Posterior cingulate gyrus (tissue), 11 donors: ENCODE measurements around the gene TGM2.

Experiments used
- DNase-seq, 10 donors: peaks; one replicate each; pipeline versions ENCODE4 v3.0.0 to v3.0.0-alpha.2; 2020 to 2021; ENCODE audit warnings: mixed read lengths in 3 of 10
- intact Hi-C: fragments of 100-400 bp; cut with DNase I; formaldehyde crosslinking; loops from one replicate; pipeline ENCODE4 v1.15.1; 2023

The TGM2 gene

DNA sequence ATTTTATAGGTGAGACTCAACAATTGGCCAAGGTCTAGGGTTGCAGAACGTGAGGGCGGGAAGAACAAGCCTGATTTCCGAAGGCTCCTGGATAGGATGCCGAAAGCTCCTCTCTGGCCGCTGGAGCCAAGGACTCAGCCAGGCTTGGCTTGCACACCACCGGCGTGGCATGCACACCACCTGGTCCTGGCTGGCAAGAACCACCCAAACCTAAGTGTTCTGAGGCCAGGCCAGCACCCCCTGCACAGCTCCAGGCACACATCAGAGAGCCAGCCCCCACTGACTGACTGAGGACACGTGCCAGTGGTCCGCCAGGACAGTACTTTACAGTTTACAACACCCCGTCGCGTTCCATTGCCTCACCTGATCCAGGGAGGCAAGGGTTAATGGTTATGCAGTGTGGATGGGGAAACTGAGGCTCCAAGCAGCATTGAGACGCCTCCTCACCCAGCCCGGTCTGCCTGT is 414 bp downstream of the TGM2 start:
- intact Hi-C loops = loop anchor here (2.0 kb wide), 1 partner anchor 108 kb away; no protein-coding TSS in a partner anchor
- peak in 3 of 10 donors; percentile 67 to 72 (median 71) for DNase-seq

DNA sequence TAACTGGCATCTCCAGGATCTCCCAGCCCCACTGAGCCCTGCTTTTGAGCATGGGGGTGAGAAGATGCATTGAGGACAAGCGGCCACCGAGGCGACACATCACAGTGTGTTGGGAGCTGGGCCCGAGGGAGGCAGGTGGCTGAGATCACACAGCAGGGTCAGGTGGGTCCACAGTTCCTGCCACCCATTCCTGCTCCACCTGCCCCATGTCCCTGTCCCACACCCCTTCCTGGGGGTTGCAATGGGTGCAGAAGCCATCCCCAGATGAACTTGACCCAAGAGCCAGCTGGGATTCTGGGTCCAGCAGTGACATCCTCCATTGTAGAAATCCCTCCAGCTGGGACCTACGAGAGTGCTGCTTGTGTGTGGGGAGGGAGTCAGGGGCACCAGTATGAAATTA is 1.0 kb downstream of the TGM2 start:
- intact Hi-C loops = loop anchor here (2.0 kb wide), 1 partner anchor 107 kb away; no protein-coding TSS in a partner anchor
- DNase-seq = peak in 3 of 10 donors; percentile 49 to 66 (median 64)

DNA sequence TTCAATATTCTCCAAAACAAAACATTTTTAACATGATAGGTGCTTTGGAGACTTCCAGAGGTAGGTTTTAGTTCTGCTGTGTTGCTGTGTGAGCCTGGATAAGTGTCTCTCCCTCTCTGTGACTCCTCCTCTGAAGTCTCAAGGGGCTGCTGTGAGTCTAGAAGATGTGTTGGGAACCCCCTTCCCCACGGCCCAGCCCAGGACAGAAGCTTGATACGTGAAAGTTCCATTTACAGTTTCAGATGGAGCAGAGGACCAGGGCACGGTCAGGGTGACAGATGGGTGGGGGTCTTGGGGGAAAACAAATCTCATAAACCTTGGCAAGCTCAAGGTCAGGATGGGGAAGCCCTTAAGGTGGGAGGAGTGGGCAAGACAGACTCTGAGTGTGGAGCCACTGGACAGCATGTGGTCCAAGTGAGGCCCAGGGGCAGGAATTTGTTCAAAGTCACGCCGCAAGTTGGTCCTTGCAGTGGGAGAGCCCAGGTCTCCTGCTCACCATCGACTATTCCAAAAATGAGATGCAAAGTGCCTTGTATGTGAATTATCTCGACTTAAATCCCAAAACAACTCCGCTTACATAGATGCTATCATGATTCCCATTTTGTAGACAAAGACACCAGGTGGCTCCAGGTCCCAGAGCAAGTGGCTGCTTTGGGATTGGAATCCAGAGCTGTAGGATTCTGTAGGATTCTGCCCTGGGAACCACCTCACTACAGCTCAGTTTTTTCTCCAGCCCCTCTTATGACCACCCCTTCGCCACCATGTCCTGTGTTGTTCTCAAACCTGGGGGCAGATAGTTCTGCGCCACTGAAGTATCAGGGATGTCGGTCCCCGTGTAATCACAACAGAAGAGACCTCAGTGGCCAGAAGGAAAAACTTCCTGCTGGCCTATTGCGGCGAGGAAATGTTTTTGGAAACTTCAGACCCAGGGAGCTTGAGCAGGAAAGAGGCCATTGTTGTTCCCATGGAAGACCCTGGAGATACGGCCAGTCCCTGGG is 1.9 kb downstream of the TGM2 start:
- intact Hi-C loops = no loop called here
- peak in 2 of 10 donors; percentile 34 to 56 for DNase-seq

GRCh38 chr20:38162149-38162548 is 2.9 kb downstream of the TGM2 start:
- intact Hi-C loops = no loop called here
- DNase-seq = peak in 1 of 10 donors; percentile 40

- peak in 3 of 10 donors; percentile 28 to 57 (median 42) for DNase-seq
- intact Hi-C loops = no loop called here
Measured at GRCh38 chr20:38161412-38161774, 3.7 kb downstream of the TGM2 start.

GRCh38 chr20:38159957-38160756 is 4.9 kb downstream of the TGM2 start:
- DNase-seq = peak in 2 of 10 donors; percentile 25 to 26
- intact Hi-C loops = no loop called here

DNA sequence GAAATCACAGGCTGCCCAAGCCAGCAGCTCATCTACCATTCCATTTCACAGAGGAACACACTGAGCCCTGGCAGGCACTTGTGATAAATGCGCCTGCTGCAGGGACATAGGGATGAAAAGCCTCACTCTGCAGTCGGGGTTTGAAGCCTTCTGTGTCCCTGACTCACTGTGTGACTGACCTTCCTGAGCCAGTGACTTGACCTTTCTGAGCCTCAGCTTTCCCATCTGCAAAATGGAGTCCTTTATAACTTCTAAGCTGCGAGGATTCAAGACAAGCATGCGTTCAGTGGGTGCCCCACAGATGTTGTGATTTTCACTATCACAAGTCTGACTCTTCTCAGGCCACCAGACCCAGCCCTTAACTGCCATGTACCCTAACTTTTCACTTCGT is 5.5 kb downstream of the TGM2 start:
- DNase-seq = peak in 2 of 10 donors; percentile 19 to 46
- intact Hi-C loops = no loop called here

GRCh38 chr20:38158701-38159351 is 6.2 kb downstream of the TGM2 start:
- DNase-seq = peak in 2 of 10 donors; percentile 42 to 47

DNA sequence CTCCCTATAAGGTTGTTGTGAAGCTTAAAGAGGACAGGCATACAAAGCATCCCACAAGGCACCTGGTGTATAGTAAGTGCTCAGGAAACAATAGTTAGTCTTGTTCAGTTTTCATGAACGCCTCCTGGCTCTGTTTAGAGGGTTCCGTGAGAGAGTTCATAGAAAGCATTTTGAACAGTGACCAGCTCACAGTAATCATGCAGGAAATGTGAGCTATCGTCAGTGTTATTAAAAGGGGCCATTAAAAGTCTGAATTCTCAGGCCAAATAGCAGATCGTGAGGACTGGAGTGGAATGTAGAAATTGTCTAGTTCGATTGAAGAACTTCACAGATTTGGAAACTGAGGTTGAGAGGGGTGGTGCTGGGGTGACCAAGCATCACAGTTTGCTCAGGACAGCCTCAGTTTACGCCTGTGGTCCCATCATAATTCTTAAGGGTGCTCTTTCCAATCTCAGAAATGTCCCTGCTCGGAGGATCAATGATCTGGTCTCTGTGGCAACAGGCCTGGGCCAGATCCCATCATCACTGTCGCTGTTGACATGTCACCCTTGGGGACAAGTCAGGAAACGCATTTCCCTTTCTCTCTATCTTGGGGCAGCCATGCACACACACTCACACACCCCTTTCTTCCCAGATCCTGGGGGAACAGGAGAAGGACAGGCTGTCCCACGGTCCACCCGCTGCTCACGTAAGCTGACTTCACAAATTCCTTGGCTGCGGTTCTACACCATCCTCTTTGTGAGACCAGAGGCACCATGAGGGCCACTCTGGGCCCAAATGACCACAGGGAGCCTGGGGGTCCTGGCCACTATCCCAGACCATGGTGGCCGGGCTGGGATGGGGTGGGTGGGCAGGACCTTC is 7.2 kb downstream of the TGM2 start:
- intact Hi-C loops = no loop called here
- peak in 2 of 10 donors; percentile 39 to 71 for DNase-seq

More at GRCh38 chr20:38158701-38159351, 6.2 kb downstream of the TGM2 start:
- intact Hi-C loops = no loop called here

DNA sequence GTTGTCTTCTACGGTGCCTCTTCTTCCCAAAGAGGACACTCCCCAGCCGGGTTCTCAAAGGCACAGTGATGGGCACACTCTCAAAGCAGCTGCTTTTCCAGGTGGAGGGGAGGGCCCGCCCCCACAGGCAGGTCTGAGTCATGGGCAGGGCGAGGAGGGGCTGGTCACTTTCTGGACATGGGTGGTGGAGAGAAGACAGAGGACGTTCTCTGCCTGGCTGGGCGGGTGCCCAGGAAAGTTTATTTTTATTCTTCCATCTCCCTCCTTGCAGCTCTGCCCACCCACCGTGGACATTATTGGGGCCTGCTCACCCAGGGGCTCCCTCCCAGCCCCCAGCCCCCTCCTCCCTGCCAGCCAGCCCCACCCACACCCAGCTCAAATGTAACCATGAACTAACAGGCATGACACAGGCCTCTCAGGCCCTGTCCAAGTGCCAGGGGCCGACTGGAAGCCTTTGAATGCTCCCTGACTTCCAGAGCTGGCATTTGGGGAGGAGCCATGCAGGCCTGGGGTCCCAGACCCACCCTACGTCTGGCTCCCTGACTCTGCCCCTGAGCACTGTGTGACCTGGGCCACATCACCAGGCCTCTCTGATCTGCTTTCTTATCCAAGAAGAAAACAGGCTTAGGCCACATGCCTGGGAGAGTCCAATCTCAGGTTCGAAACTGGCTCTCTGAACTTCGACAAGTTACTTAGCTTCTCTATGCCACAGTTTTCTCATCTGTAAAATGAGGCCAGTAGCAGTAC is 8.0 kb downstream of the TGM2 start:
- intact Hi-C loops = no loop called here
- DNase-seq = peak in 4 of 10 donors; percentile 27 to 89 (median 78)

DNA sequence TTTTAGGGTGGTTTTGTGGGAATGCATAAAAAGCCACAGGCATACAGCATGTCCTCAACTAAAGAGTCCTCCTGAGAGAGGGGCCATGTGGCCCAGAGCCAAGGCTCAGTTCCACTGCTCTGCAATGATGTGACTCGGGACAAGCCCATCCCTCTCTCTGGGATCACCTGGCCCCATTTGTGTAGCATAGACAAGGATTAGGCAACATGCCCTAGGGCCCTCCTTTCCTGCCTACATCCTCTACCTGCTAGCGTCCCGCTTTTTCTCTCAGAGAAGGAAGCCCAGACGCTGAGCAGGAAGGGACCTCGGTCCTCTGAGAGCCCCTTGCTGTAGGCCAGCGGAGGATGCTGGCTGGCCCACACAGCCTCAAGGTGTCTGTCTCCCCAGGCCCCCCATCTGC is 8.8 kb downstream of the TGM2 start:
- intact Hi-C loops = no loop called here

GRCh38 chr20:38155811-38156210 is 9.3 kb downstream of the TGM2 start:
- intact Hi-C loops = no loop called here

More for the DNA sequence above, 8.8 kb downstream of the TGM2 start:
- peak in 2 of 10 donors; percentile 49 to 54 for DNase-seq

GRCh38 chr20:38153401-38153800 is 11.7 kb downstream of the TGM2 start:
- intact Hi-C loops = no loop called here

More at GRCh38 chr20:38155811-38156210, 9.3 kb downstream of the TGM2 start:
- DNase-seq = peak in 2 of 10 donors; percentile 60 to 66

GRCh38 chr20:38152621-38153221 is 12.3 kb downstream of the TGM2 start:
- intact Hi-C loops = no loop called here
- peak in 3 of 10 donors; percentile 46 to 87 (median 78) for DNase-seq

More at GRCh38 chr20:38153401-38153800, 11.7 kb downstream of the TGM2 start:
- peak in 1 of 10 donors; percentile 8 for DNase-seq

- DNase-seq = peak in 2 of 10 donors; percentile 48 to 60
- intact Hi-C loops = no loop called here
Measured at GRCh38 chr20:38152175-38152620, 12.9 kb downstream of the TGM2 start.

- intact Hi-C loops = no loop called here
- peak in 2 of 10 donors; percentile 24 to 31 for DNase-seq
Measured at GRCh38 chr20:38151455-38151854, 13.6 kb downstream of the TGM2 start.

GRCh38 chr20:38150335-38151170 is 14.5 kb downstream of the TGM2 start:
- intact Hi-C loops = no loop called here
- peak in 2 of 10 donors; percentile 19 to 22 for DNase-seq
